GM18858 (cell line): ENCODE results near the gene NPC1L1.

Experiments
- ATAC-seq: cut with Tn5 transposase; IDR thresholded peaks from one replicate; pipeline ENCODE4 v1.9.1; 2021; ENCODE audit not compliant: unreplicated experiment

The NPC1L1 gene

GRCh38 chr7:44536090-44536489 lies 5.0 kb downstream of the NPC1L1 start:
- no peak for ATAC-seq

DNA sequence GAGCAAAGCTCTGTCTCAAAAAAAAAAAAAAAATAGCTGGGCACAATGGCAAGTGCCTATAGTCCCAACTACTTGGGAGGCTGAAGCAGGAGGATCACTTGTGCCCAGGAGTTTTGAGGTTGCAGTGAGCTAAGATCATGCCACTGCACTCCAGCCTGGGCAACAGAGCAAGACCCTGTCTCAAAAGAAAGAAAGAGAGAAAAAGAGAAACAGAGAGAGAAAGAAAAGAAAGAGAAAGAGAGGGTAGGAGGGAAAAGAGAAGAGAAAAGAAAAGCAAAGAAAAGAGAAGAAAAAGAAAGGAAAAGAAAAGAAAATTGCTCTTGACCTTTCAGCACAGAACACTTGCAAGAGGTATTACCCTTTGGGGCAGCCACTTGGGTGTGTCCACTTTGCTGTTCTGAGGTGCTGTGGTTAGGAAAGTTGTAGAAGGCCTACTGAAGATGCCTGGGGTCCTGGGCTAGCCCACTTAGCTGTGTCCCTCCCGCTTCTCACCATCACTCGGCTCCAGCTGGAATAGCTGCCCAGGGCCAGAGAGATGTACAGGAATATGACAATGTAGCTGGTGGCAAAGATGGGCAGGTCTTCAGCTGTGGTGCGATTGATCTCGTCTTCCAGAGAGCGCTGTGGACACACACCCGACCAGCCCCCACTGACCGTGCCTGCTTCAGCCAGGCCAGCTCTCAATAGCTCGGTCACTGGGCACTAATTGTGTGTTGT lies 5.6 kb downstream of the NPC1L1 start:
- no peak for ATAC-seq

- no peak for ATAC-seq
Observed at GRCh38 chr7:44534501-44534900, 6.6 kb downstream of the NPC1L1 start.

DNA sequence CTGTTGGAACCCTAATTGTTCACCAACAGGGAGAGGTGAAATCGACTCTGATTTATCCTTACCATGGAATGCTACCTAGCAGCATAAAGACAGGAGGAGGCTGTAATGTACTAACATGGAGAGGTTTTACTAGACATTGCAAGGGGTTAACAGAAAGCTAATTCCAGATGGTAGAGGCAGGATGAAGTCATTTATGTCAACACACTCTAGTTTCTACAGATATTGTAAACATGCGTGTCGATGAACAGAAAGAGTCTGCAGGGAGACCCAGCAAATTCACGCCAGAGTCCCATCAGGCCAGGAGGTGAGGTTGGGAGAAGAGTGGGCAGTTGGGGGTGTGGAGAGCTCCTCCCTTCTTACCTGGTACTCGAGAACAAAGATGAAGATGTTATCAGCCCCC lies 7.0 kb downstream of the NPC1L1 start:
- no peak for ATAC-seq

DNA sequence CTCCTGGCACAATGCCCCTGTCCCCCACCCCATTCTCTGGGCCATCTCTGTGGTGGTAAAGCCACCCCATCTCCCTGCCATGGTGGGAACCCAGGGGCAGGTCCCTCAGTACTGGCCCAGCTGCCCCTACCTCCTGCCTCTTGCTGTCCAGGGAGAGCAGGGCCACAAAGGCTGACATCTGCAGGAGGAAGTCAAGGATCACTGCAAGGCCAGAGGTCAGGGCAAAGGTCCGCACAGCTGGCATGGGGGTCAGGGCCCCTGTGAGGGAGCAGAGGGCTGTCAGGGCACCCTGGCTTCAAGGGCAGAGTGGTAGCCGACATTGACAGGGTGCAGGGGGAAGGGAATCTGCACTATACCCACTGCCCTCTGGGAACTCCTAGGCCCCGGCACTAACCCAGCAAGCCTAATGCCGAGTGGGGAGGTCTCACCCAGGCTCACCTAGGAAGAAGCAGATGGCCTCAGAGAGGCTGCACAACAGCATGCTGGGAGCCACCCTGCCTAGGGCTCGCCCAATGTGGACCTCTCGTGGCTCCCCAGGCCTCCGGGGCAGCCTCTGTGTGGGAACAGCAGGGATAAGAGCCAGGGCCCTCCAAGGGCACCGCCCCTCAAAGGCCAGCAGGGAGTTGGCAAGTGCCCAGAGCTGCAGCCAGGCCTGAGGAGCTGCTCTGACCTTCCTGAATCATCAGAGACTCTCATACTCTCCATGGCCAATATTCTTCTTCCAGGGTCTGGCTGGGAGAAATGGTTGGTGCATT lies 7.7 kb downstream of the NPC1L1 start:
- ATAC-seq = no peak

DNA sequence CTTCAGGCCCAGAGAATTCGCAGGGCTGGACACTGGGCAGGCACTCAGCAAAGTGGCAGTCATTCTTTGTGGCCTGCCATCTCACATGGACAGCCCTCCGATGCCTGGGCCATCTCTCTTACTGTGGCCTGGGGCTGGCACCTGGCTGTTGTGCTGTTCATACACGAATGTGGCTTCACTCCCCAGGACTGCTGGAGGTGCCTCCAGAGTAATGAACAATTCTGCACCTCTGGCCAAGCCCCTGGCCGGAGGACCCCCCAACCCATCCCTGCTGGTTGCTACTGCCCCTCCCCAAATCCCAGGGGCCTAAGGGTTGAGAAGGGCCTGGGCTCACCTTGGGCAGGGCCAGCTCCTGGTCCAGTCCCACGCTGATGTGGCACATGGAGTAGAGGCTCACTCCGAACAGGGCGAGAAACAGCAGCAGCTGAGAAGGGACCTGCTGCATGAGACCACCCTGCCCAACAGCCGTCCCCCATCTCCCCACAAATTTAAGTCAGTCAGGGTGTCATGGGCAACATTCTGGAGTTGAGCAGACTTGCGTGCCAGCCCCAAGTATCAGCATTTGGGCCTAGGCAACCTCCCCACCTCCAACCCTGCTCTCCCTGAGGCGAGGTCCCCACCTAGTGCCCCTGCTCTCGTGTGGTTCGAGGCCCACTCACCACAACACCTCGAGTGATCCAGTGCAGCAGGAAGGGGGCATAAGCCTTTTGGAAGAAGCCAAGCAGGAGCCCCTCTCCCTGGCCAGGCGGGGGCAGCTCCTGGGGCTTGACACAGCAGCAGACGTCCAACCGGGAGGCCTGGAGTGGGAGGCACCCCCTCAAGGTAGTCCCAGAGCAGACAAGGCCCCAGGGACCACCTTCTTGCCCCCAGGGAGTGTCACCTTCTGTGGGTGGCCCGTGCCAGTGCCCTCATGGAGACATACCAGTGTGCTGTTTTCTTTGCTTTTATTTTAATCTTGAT lies 9.4 kb downstream of the NPC1L1 start:
- ATAC-seq = no peak

GRCh38 chr7:44530990-44531389 lies 10.1 kb downstream of the NPC1L1 start:
- no peak for ATAC-seq

DNA sequence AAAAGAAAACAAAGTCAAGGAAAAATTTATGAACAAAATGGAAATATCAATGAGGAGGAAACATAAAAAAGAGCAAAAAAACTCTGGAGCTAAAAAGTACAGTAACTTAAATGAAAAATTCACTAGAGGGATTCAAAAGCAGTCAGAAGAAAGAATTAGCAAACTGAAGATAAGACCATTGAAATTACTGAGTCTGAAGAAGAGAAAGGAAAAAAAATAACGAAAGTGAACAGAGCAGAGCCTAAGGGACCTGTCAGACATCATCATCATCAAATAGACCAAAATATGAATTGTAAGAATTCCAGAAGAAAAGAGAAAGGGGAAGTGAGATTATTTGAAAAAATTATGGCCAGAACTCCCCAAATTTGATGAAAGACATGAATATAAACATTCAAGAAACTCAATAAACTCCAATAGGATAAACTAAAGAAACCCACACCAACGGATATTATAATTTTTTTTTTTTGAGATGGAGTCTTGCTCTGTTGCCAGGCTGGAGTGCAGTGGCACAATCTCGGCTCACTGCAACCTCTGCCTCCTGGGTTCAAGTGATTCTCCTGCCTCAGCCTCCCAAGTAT lies 16.2 kb downstream of the NPC1L1 start:
- no peak for ATAC-seq

DNA sequence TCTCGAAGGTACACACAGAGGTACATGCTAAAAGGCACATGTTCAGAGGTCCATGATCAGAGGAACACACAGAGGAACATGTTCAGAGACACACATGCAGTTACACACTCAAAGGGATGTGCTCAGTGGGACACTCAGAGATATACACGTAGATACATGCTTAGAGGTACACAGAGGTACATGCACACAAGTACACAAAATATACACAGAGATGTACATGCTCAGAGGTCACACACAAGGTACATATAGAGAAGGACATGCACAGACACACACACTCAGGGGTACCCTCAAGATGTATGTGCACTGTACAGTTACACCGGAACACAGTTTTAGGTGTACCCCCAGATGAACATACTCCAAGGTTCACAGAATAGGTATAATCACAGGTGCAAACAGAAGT lies 18.8 kb downstream of the NPC1L1 start:
- no peak for ATAC-seq

DNA sequence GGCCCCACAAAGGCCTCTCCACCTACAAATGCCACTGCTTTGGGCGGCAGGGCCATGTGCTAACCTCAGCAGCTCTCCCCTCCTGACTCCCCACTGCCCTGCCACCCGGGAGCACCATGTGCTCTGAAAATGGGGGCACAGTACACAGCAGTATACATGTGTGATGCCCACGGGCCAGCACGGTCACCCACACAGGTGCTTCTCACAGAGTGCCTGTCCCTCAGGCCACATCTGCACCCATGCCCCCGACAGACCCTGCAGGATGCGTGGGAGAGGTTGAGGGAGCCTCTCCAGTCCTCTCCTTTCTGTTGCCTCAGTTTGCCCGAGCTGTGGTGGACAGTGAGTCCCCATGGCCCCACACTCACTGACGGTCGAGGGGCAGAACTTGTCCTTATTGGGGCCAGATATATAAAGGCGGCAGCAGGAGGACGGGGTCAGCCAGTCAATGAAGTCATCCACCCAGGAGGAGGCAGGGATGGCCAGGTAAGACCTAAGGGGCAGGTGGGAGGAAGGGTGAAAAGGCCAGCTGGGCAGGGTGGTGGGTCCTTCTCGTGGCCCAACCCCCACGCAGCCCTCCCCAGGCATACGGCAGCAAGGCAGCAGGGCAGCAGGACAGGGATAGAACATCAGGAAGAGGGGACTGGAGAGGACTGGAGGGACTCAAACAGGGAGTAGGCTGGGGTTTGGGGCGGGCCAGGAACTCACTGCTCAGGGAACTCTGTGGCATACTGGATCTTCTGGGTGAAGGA lies 19.6 kb downstream of the NPC1L1 start:
- ATAC-seq = no peak

DNA sequence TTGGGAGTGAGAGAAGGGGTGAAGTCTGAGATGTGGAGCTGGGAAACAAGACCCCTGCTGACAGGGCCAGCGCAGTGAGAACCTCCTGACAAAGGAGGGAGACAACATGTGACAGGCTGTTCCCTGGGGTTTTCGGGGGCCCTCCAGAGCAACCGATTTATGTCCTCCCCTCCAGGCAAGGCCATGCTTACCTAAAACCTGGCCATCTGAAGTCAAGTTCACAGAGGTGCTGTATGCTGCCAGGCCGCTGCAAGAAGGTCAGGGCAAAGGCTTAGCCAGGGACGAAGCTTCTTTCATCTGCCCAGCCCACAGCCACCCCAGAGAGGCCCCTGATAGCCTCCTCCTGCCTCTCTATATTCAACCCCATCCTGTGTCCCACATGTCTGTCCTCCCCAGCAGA lies 20.6 kb downstream of the NPC1L1 start:
- no peak for ATAC-seq

- ATAC-seq = no peak
Observed at GRCh38 chr7:44519546-44519945, 21.6 kb downstream of the NPC1L1 start.

GRCh38 chr7:44518761-44519160 lies 22.4 kb downstream of the NPC1L1 start:
- ATAC-seq = no peak

- ATAC-seq = no peak
Observed at GRCh38 chr7:44517175-44517574, 24.0 kb downstream of the NPC1L1 start.

- ATAC-seq = no peak
Observed at GRCh38 chr7:44515590-44516268, 25.4 kb downstream of the NPC1L1 start.

DNA sequence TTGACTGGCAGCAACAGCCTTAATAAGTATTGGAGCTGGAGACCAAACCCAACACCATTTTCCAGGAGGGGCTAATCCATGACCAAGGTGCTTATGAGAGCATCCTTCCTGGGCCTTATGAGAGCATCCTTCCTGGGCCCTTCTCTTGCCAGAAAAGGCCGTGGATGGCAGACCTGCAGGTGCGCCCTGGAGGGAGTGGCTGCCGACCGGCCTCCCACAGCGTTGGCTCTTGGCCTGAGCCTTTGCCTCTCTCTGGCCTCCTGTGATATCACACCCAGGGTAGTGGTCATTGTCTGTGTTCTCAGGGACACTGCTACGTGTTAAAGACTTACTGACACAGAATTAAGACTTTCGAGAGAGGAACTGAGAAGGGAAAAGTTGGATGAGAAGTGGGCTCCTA lies 28.4 kb downstream of the NPC1L1 start:
- no peak for ATAC-seq

GRCh38 chr7:44511863-44512468 lies 29.2 kb downstream of the NPC1L1 start:
- ATAC-seq = no peak

- ATAC-seq = no peak
Observed at GRCh38 chr7:44511236-44511635, 29.9 kb downstream of the NPC1L1 start.

GRCh38 chr7:44508328-44509030 lies 32.7 kb downstream of the NPC1L1 start:
- ATAC-seq = no peak
